Ovary (tissue), 3 donors: ENCODE data around the gene NR1H2.

Experiments
- CTCF ChIP-seq, 3 donors: fragments of 450-650 bp in 2 of 3; fragments of 200-600 bp in 1 of 3; IDR thresholded peaks; one replicate each; pipeline versions ENCODE4 v1.5.1 to v1.8.0; 2016 to 2022; ENCODE audit warnings: antibody characterized with exemption in 3 of 3, mild to moderate bottlenecking in 1 of 3
- POLR2A ChIP-seq: fragments of 450-650 bp; IDR thresholded peaks from one replicate; pipeline ENCODE4 v1.6.1; 2017; ENCODE audit warnings: antibody characterized with exemption, mild to moderate bottlenecking, moderate library complexity
- donor health status: DM: no; HTN: no; CAD: no.

GRCh38 chr19:50431343-50432220, 55.3 kb downstream of the NR1H2 start:
- TF ChIP-seq CTCF (IDR thresholded peaks at IDR 0.05): no peak
- TF ChIP-seq POLR2A: no peak
